K562 (cell line): ENCODE data around the gene GGT5. TPM values are rescaled to one million over a fixed set of nuclear protein-coding genes. Genes with fewer than 3 reads are reported as not detected.
"Not testable (repeated sequence)": the region's sequence is repeated elsewhere in the genome, so short reads cannot be mapped to it uniquely, and the experiment has no call there.

Source experiments
- ATAC-seq: fragments of 200-7000 bp; cut with Tn5 transposase; 3 replicates; pipeline ENCODE4 v1.9.1; 2020; ENCODE audit warnings: moderate library complexity
- BruUV-seq: library from RNA; stranded (reverse); fragments of 400-500 nt; replicated peaks from 2 replicates; lab custom pipeline; 2021; lab: Mats Ljungman, UMichigan
- CTCF ChIA-PET: fragments of 300-600 bp; formaldehyde crosslinking; extraction: SDS; loops from one replicate; lab custom pipeline; 2021; ENCODE audit warnings: low intra/inter-chr PET ratio; lab: Yijun Ruan, JAX
- POLR2A ChIA-PET: fragments of 300-600, 350-650 bp; sonication (Branson Sonifier 250); formaldehyde crosslinking; extraction: SDS; loops from one replicate; lab custom pipeline; 2021; ENCODE audit warnings: antibody characterized with exemption, inconsistent platforms; lab: Yijun Ruan, JAX
- DNase-seq, 4 experiments: peaks; one replicate each; pipeline versions ENCODE4 v3.0.0 to v3.0.0-alpha.2; 2011 to 2018; ENCODE audit warnings: low spot score in 3 of 4, mixed read lengths in 3 of 4; ENCODE audit errors: extremely low read depth in 1 of 4
- FAIRE-seq: peaks from 2 replicates; lab custom pipeline; 2011; peaks lifted over from hg19 to GRCh38; lab: Jason Lieb, UNC
- H2AFZ ChIP-seq: 2 replicates; pipeline ENCODE4 v1.6.0; 2011; ENCODE audit warnings: low read depth, low read length, control low read depth, inconsistent platforms
- H3K27ac ChIP-seq: fragments of 200-600 bp; 3 replicates; pipeline ENCODE4 v1.8.0; 2011; ENCODE audit warnings: low read depth, mild to moderate bottlenecking, control low read depth, inconsistent platforms, low read length, moderate library complexity, mixed read lengths; ENCODE audit errors: extremely low read depth
- H3K27me3 ChIP-seq, 2 experiments: fragments of 300-600 bp in 1 of 2; 2 replicates in 1 of 2; 3 replicates in 1 of 2; pipeline versions ENCODE4 v1.6.0 to v1.8.0; 2011; ENCODE audit warnings: inconsistent platforms in 2 of 2, low read length in 2 of 2, mild to moderate bottlenecking in 1 of 2, mixed read lengths in 1 of 2, moderate library complexity in 1 of 2; ENCODE audit not compliant: control insufficient read depth in 2 of 2, insufficient read depth in 2 of 2
- H3K36me3 ChIP-seq: fragments of 300-600 bp; 3 replicates; pipeline ENCODE4 v1.8.0; 2011; ENCODE audit warnings: mild to moderate bottlenecking, low read length, inconsistent platforms; ENCODE audit not compliant: control insufficient read depth, insufficient read depth
- H3K4me1 ChIP-seq, 2 experiments: fragments of 200-600 bp in 1 of 2; replicated peaks in 1 of 2; 2 replicates in 1 of 2; 3 replicates in 1 of 2; pipeline versions ENCODE4 v1.5.1 to v1.8.0; 2011; ENCODE audit warnings: inconsistent platforms in 2 of 2, low read length in 2 of 2, mild to moderate bottlenecking in 1 of 2, mixed read lengths in 1 of 2, moderate library complexity in 1 of 2; ENCODE audit not compliant: control insufficient read depth in 2 of 2, insufficient read depth in 2 of 2
- H3K4me2 ChIP-seq: 2 replicates; pipeline ENCODE4 v1.6.1; 2011; ENCODE audit warnings: low read length, control low read depth, inconsistent platforms, mixed read lengths; ENCODE audit not compliant: insufficient read depth
- H3K4me3 ChIP-seq: fragments of 200-600 bp; sonication (generic), shearing (Covaris generic); 2 replicates; pipeline ENCODE4 v1.5.1; 2016; ENCODE audit warnings: control low read depth, inconsistent platforms
- H3K79me2 ChIP-seq: fragments of 200-600 bp; 3 replicates; pipeline ENCODE4 v1.8.0; 2011; ENCODE audit warnings: low read length, inconsistent platforms; ENCODE audit not compliant: control insufficient read depth, insufficient read depth
- H3K9ac ChIP-seq, 2 experiments: 2 replicates each; pipeline versions ENCODE4 v1.6.0 to v1.6.1; 2011; ENCODE audit warnings: low read depth in 2 of 2, low read length in 2 of 2, control low read depth in 1 of 2, inconsistent platforms in 1 of 2, mild to moderate bottlenecking in 1 of 2, mixed read lengths in 1 of 2; ENCODE audit not compliant: insufficient read depth in 1 of 2
- H3K9me1 ChIP-seq: one replicate; pipeline ENCODE4 v1.6.0; 2011; ENCODE audit warnings: inconsistent platforms, mild to moderate bottlenecking, low read length, moderate library complexity; ENCODE audit not compliant: control insufficient read depth, insufficient read depth
- H3K9me3 ChIP-seq: replicated peaks from 2 replicates; pipeline ENCODE4 v1.5.1; 2011; ENCODE audit warnings: low read depth, low read length, inconsistent platforms; ENCODE audit not compliant: control insufficient read depth, insufficient read depth
- H4K20me1 ChIP-seq: replicated peaks from 2 replicates; pipeline ENCODE4 v1.6.1; 2011; ENCODE audit warnings: low read length, inconsistent platforms, mixed read lengths; ENCODE audit not compliant: control insufficient read depth, insufficient read depth
- CTCF ChIP-seq, 3 experiments: IDR thresholded peaks in 2 of 3; conservative IDR thresholded peaks in 1 of 3; 2 replicates each; pipeline ENCODE4 v1.5.1; 2011 to 2012; ENCODE audit warnings: low read length in 3 of 3, mild to moderate bottlenecking in 3 of 3, control low read depth in 2 of 3, improper control_type of control experiment in 1 of 3, inconsistent platforms in 1 of 3, low read depth in 1 of 3, mixed read lengths in 1 of 3, moderate library complexity in 1 of 3; ENCODE audit not compliant: insufficient read depth in 2 of 3
- SMC3 ChIP-seq: conservative IDR thresholded peaks from 2 replicates; pipeline ENCODE4 v1.6.1; 2011; ENCODE audit warnings: low read depth, low read length, improper control_type of control experiment; ENCODE audit not compliant: insufficient read depth
- WGBS: fragments of 100-300 bp; shearing (Covaris generic); methylation state at CpG from one replicate; pipeline ENCODE4 v1.1.6; 2016; ENCODE audit warnings: low coverage, mixed read lengths; ENCODE audit not compliant: insufficient coverage; ENCODE audit errors: missing lambda C conversion rate; 5-methylcytosine and 5-hydroxymethylcytosine counted together
- in situ Hi-C: fragments of 300-500 bp; cut with MboI; formaldehyde crosslinking; loops from 4 replicates; pipeline ENCODE4 v1.15.0; 2018; ENCODE audit warnings: inconsistent platforms, mixed read lengths
- intact Hi-C: fragments of 100-400 bp; cut with micrococcal nuclease; formaldehyde crosslinking; loops from 2 replicates; pipeline ENCODE4 v1.14.2; 2022
- polyA plus RNA-seq, 8 experiments: library from polyadenylated mRNA; depleted of rRNA in 4 of 8; stranded (reverse) in 5 of 8; unstranded in 3 of 8; fragments of >200 nt; fragmentation: Nextera tagmentation in 2 of 8; fragmentation: Illumina TruSeq in 1 of 8; extraction: Ambion mirVana in 2 of 8; extraction: Trizol in 1 of 8; gene quantifications; 2 replicates each; pipeline versions ENCODE4 v1.2.1 to v1.2.3, GENCODE V29; 2011 to 2014; ENCODE audit warnings: inconsistent platforms in 1 of 8, missing spikeins in 1 of 8
- total RNA-seq, 7 experiments: library from RNA; depleted of rRNA in 6 of 7; stranded (reverse); fragments of >200 nt in 6 of 7; fragmentation: Illumina TruSeq in 2 of 7; extraction: Trizol in 2 of 7; gene quantifications; 2 replicates each; pipeline versions ENCODE4 v1.2.1 to v1.2.3, GENCODE V29; 2011 to 2021; ENCODE audit warnings: low replicate concordance in 1 of 7

Gene GGT5
- total and polyA plus RNA-seq, 9 of the 15 experiments (the other 6 are each of a cell fraction or from before 2014, with no cell fraction given), result 0.07 to 0.69 (median 0.18) TPM; not detected in 4

GRCh38 chr22:24259459-24259858 lies 14.6 kb upstream of the GGT5 start:
- WGBS, result 0% methylated on average over 4 of the region's 10 CpGs
- in situ Hi-C loops, result loop anchor here (10.0 to 25.0 kb wide), 2 partner anchors 1322 to 1795 kb away; no protein-coding TSS in a partner anchor
- ATAC-seq, H3K27me3 ChIP-seq, H3K4me1 ChIP-seq, H4K20me1 ChIP-seq, H2AFZ ChIP-seq, BruUV-seq, intact Hi-C loops, H3K9me3 ChIP-seq, H3K9me1 ChIP-seq, H3K4me3 ChIP-seq, H3K36me3 ChIP-seq, H3K4me2 ChIP-seq, H3K79me2 ChIP-seq, H3K27ac ChIP-seq, FAIRE-seq, H3K9ac ChIP-seq, POLR2A ChIA-PET: not testable (repeated sequence)
- 0 out of 2 replicates have a peak, but pooled peaks have one; percentile 24 for TF ChIP-seq SMC3
- peak; percentile 12 to 48 (median 42); a peak in 3 of 6 replicates for TF ChIP-seq CTCF (IDR thresholded peaks at IDR 0.05 in 2 of 3, conservative IDR thresholded peaks at IDR 0.05 in 1 of 3; ENCODE audit: insufficient read depth in 2 of 3, low read depth in 1 of 3, low read length in 3 of 3)
- CTCF ChIA-PET, result interaction anchor here (1.1 kb wide), 1 partner anchor 69 kb away, joined by 3 read pairs; no protein-coding TSS in a partner anchor
- DNase-seq, result peak in 1 of 4 experiments; percentile 82

- H3K27me3 ChIP-seq, H3K79me2 ChIP-seq, H3K4me2 ChIP-seq, POLR2A ChIA-PET, CTCF ChIA-PET, H2AFZ ChIP-seq, intact Hi-C loops, ATAC-seq, H3K4me1 ChIP-seq, H4K20me1 ChIP-seq, FAIRE-seq, DNase-seq, BruUV-seq, H3K27ac ChIP-seq, H3K9me3 ChIP-seq, H3K9ac ChIP-seq, H3K4me3 ChIP-seq, H3K36me3 ChIP-seq, H3K9me1 ChIP-seq: not testable (repeated sequence)
- 49% methylated on average over 4 of the region's 7 CpGs for WGBS
- in situ Hi-C loops, result loop anchor here (10.0 to 25.0 kb wide), 2 partner anchors 1319 to 1792 kb away; no protein-coding TSS in a partner anchor
Measured at GRCh38 chr22:24256736-24257135, 11.9 kb upstream of the GGT5 start.

GRCh38 chr22:24256136-24256535 lies 11.3 kb upstream of the GGT5 start:
- H3K4me3 ChIP-seq, H3K79me2 ChIP-seq, FAIRE-seq, CTCF ChIA-PET, H3K9me3 ChIP-seq, BruUV-seq, H3K36me3 ChIP-seq, ATAC-seq, H3K9me1 ChIP-seq, POLR2A ChIA-PET, H3K9ac ChIP-seq, intact Hi-C loops, H3K27ac ChIP-seq, H4K20me1 ChIP-seq, H3K4me1 ChIP-seq, H3K27me3 ChIP-seq, DNase-seq, H3K4me2 ChIP-seq, H2AFZ ChIP-seq: not testable (repeated sequence)
- no CpG with 5 or more reads among the region's 13 CpGs for WGBS
- in situ Hi-C loops, result loop anchor here (10.0 to 25.0 kb wide), 2 partner anchors 1319 to 1791 kb away; no protein-coding TSS in a partner anchor
